GM23248 (cell line): ENCODE results near the gene KRTAP10-10. TPM values are rescaled to one million over a fixed set of nuclear protein-coding genes. Genes with fewer than 3 reads are reported as not detected.
"Not testable (repeated sequence)": the region's sequence is repeated elsewhere in the genome, so short reads cannot be mapped to it uniquely, and the experiment has no call there.

Source experiments
- DNase-seq: peaks from one replicate; pipeline ENCODE4 v3.0.0-alpha.2; 2015
- H2AFZ ChIP-seq: fragments of 200-600 bp; sonication (generic); 2 replicates; pipeline ENCODE4 v1.6.1; 2016; ENCODE audit warnings: antibody characterized with exemption
- H3F3A ChIP-seq: fragments of 200-600 bp; sonication (generic); 2 replicates; pipeline ENCODE4 v1.6.1; 2016; ENCODE audit warnings: mild to moderate bottlenecking, antibody characterized with exemption, mixed run types; ENCODE audit not compliant: insufficient read depth
- H3K27ac ChIP-seq: fragments of 200-600 bp; sonication (generic); 2 replicates; pipeline ENCODE4 v1.5.1; 2016; ENCODE audit warnings: mild to moderate bottlenecking
- H3K27me3 ChIP-seq: fragments of 200-600 bp; sonication (generic); replicated peaks from 2 replicates; pipeline ENCODE4 v1.6.1; 2016; ENCODE audit warnings: mild to moderate bottlenecking; ENCODE audit not compliant: insufficient read depth
- H3K36me3 ChIP-seq: fragments of 200-600 bp; sonication (generic); 2 replicates; pipeline ENCODE4 v1.6.1; 2016; ENCODE audit warnings: low read depth, mild to moderate bottlenecking
- H3K4me1 ChIP-seq: fragments of 200-600 bp; sonication (generic); 2 replicates; pipeline ENCODE4 v1.6.1; 2016; ENCODE audit warnings: mild to moderate bottlenecking; ENCODE audit not compliant: insufficient read depth
- H3K4me2 ChIP-seq: fragments of 200-600 bp; sonication (generic); one replicate; pipeline ENCODE4 v1.6.1; 2016; ENCODE audit warnings: mild to moderate bottlenecking; ENCODE audit not compliant: unreplicated experiment
- H3K4me3 ChIP-seq: fragments of 200-600 bp; sonication (generic); 2 replicates; pipeline ENCODE4 v1.5.1; 2016; ENCODE audit warnings: mild to moderate bottlenecking
- H3K79me2 ChIP-seq: fragments of 200-600 bp; sonication (generic); 2 replicates; pipeline ENCODE4 v1.6.1; 2016; ENCODE audit warnings: mild to moderate bottlenecking; ENCODE audit not compliant: insufficient read depth
- H3K9ac ChIP-seq: fragments of 200-600 bp; sonication (generic); 2 replicates; pipeline ENCODE4 v1.6.1; 2016; ENCODE audit warnings: mild to moderate bottlenecking
- H3K9me2 ChIP-seq: fragments of 200-600 bp; sonication (generic); 2 replicates; pipeline ENCODE4 v1.6.1; 2016; ENCODE audit warnings: mixed run types, mild to moderate bottlenecking, moderate library complexity; ENCODE audit not compliant: insufficient read depth
- H3K9me3 ChIP-seq: fragments of 200-600 bp; sonication (generic); one replicate; pipeline ENCODE4 v1.6.1; 2017; ENCODE audit warnings: low read depth
- H4K20me1 ChIP-seq: fragments of 200-600 bp; sonication (generic); 2 replicates; pipeline ENCODE4 v1.6.0; 2016; ENCODE audit not compliant: insufficient read depth
- EZH2 ChIP-seq: fragments of 200-600 bp; sonication (generic); IDR thresholded peaks from 2 replicates; pipeline ENCODE4 v1.6.1; 2018; ENCODE audit warnings: antibody characterized with exemption, mild to moderate bottlenecking; ENCODE audit not compliant: insufficient read depth, poor library complexity, severe bottlenecking
- EZH2phosphoT487 ChIP-seq: fragments of 200-600 bp; sonication (generic); IDR thresholded peaks from 2 replicates; pipeline ENCODE4 v1.6.1; 2018; ENCODE audit warnings: antibody characterized with exemption, moderate library complexity, mild to moderate bottlenecking, low read depth; ENCODE audit not compliant: insufficient read depth
- WGBS, 2 experiments: methylation state at CpG; one replicate each; pipeline ENCODE4 v1.1.6; 2015 to 2017; ENCODE audit warnings: low lambda C conversion rate in 2 of 2, low coverage in 1 of 2; ENCODE audit errors: missing lambda C conversion rate in 2 of 2; 5-methylcytosine and 5-hydroxymethylcytosine counted together
- in situ Hi-C: fragments of 300-500 bp; cut with MboI; formaldehyde crosslinking; loops from 2 replicates; pipeline ENCODE4 v1.15.0; 2020
- polyA plus RNA-seq: library from polyadenylated mRNA; unstranded; fragments of >200 nt; fragmentation: Nextera tagmentation; extraction: Ambion mirVana; gene quantifications from 2 replicates; pipeline ENCODE4 v1.2.1, GENCODE V29; 2016
- total RNA-seq: library from RNA; depleted of rRNA; stranded (reverse); fragments of >200 nt; shearing (Covaris generic); gene quantifications from 2 replicates; pipeline ENCODE4 v1.2.3, GENCODE V29; 2014

Gene KRTAP10-10
- total and polyA plus RNA-seq, 2 experiments from 2014 or later, result not detected

DNA sequence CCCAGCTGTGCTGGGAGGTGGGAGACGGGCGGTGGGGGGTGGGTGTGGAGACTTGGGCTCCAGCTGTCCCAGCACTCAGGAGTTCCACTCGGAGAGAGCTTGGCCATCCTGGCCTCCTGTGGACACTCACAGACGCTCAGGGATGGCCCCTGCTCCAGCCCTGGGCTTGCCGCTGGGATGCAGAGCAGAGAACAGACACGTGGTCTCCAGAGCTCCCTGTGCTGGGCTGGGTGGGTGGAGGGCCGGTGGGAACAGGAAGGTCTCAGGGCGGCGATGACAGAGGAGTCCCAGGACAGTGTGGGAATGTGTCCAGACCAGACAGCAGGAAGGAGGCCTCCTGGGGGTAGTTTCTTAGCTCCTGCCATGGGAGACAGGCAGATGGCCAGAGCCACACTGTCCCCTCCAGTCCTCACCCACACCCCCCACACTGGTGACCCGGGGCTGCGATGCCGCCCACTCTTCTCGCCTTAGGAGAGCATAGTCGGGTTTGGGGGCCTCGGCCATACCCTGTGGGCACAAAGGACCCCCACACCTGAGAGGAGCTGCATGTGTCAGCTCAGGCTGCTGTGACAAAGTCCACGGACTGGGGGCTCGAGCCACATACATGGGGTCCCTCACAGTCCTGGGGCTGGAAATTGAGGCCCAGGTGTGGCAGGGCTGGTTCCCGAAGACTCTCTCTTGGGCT lies 8.3 kb upstream of the KRTAP10-10 start:
- no peak for TF ChIP-seq EZH2phosphoT487
- no peak for TF ChIP-seq EZH2
- Histone ChIP-seq H3K27me3 (no peaks in the 10 kb centered on the region), H3K79me2 (no peaks in the 10 kb centered on the region), H4K20me1 (no peaks in the 10 kb centered on the region), H3K9me3 (peaks cover 4% of the 10 kb centered on the region), H2AFZ (no peak overlapping the region), H3K4me3 (no peak overlapping the region), H3K4me2 (no peak overlapping the region), H3K27ac (no peak overlapping the region), H3K9me2 (no peaks in the 10 kb centered on the region), H3K36me3 (no peaks in the 10 kb centered on the region), H3F3A (no peaks in the 10 kb centered on the region), H3K9ac (no peak overlapping the region), H3K4me1 (no peaks in the 10 kb centered on the region)
- in situ Hi-C loops, result no loop called here
- 33 to 37% methylated on average over 16 to 18 of the region's 18 CpGs for WGBS, 2 experiments
- no peak for DNase-seq

GRCh38 chr21:44630440-44630839 lies 6.7 kb upstream of the KRTAP10-10 start:
- WGBS, 2 experiments, result 48 to 51% methylated on average over 2 of the region's 2 CpGs

GRCh38 chr21:44632067-44632466 lies 5.1 kb upstream of the KRTAP10-10 start:
- no peaks in the 10 kb centered on the region for H3K27me3 ChIP-seq
- no peaks in the 10 kb centered on the region for H4K20me1 ChIP-seq
- WGBS, 2 experiments, result 63 to 64% methylated on average over 1 of the region's 1 CpG
- in situ Hi-C loops, result no loop called here
- no peak overlapping the region for H3K4me3 ChIP-seq
- H3K4me1 ChIP-seq, result no peaks in the 10 kb centered on the region
- H3K27ac ChIP-seq, result no peak overlapping the region
- no peak overlapping the region for H3K4me2 ChIP-seq
- H3K36me3 ChIP-seq, result no peaks in the 10 kb centered on the region
- H3K9ac ChIP-seq, result no peak overlapping the region
- peaks cover 4% of the 10 kb centered on the region for H3K9me3 ChIP-seq
- no peak overlapping the region for H2AFZ ChIP-seq
- no peak for DNase-seq
- no peak for TF ChIP-seq EZH2phosphoT487
- TF ChIP-seq EZH2, result no peak
- no peaks in the 10 kb centered on the region for H3F3A ChIP-seq
- no peaks in the 10 kb centered on the region for H3K79me2 ChIP-seq
- no peaks in the 10 kb centered on the region for H3K9me2 ChIP-seq

More at GRCh38 chr21:44630440-44630839, 6.7 kb upstream of the KRTAP10-10 start:
- Histone ChIP-seq H3K4me1 (no peaks in the 10 kb centered on the region), H2AFZ (no peak overlapping the region), H3K27me3 (no peaks in the 10 kb centered on the region), H4K20me1 (no peaks in the 10 kb centered on the region), H3K4me3 (no peak overlapping the region), H3K79me2 (no peaks in the 10 kb centered on the region), H3K9me3 (peaks cover 4% of the 10 kb centered on the region), H3K4me2 (no peak overlapping the region), H3K9me2 (no peaks in the 10 kb centered on the region), H3K27ac (no peak overlapping the region), H3F3A (no peaks in the 10 kb centered on the region), H3K36me3 (no peaks in the 10 kb centered on the region), H3K9ac (no peak overlapping the region)
- no peak for DNase-seq
- in situ Hi-C loops, result no loop called here
- TF ChIP-seq EZH2 (no peak), EZH2phosphoT487 (no peak)

- no peaks in the 10 kb centered on the region for H4K20me1 ChIP-seq
- no peaks in the 10 kb centered on the region for H3K79me2 ChIP-seq
- H3K4me1 ChIP-seq, result no peaks in the 10 kb centered on the region
- no peaks in the 10 kb centered on the region for H3K27me3 ChIP-seq
- DNase-seq, result no peak
- H3F3A ChIP-seq, result no peaks in the 10 kb centered on the region
- H3K4me2 ChIP-seq, result no peak overlapping the region
- WGBS, 2 experiments, result 46 to 50% methylated on average over 15 of the region's 15 CpGs
- no peaks in the 10 kb centered on the region for H3K36me3 ChIP-seq
- no peak overlapping the region for H3K27ac ChIP-seq
- no peak overlapping the region for H3K9ac ChIP-seq
- peaks cover 4% of the 10 kb centered on the region for H3K9me3 ChIP-seq
- no peak overlapping the region for H3K4me3 ChIP-seq
- TF ChIP-seq EZH2phosphoT487 (no peak), EZH2 (no peak)
- H3K9me2 ChIP-seq, result no peaks in the 10 kb centered on the region
- H2AFZ ChIP-seq, result no peak overlapping the region
- in situ Hi-C loops, result no loop called here
Measured at GRCh38 chr21:44636209-44637017, 743 bp upstream of the KRTAP10-10 start.

- DNase-seq, H3K4me2 ChIP-seq, H3K9me3 ChIP-seq, H3K27me3 ChIP-seq, H3K36me3 ChIP-seq, H3K79me2 ChIP-seq, H3F3A ChIP-seq, H3K4me1 ChIP-seq, in situ Hi-C loops, H2AFZ ChIP-seq, H3K27ac ChIP-seq, H3K9me2 ChIP-seq, H3K9ac ChIP-seq, H4K20me1 ChIP-seq, H3K4me3 ChIP-seq: not testable (repeated sequence)
- 27 to 30% methylated on average over 10 to 11 of the region's 12 CpGs for WGBS, 2 experiments
Measured at GRCh38 chr21:44637851-44638348, 744 bp downstream of the KRTAP10-10 start.

GRCh38 chr21:44638506-44639330 lies 1.6 kb downstream of the KRTAP10-10 start:
- H3K4me1 ChIP-seq, H2AFZ ChIP-seq, DNase-seq, H3K9ac ChIP-seq, H3K79me2 ChIP-seq, H3K27me3 ChIP-seq, in situ Hi-C loops, H3K4me2 ChIP-seq, H3K9me3 ChIP-seq, H4K20me1 ChIP-seq, H3F3A ChIP-seq, H3K4me3 ChIP-seq, H3K27ac ChIP-seq, H3K36me3 ChIP-seq, H3K9me2 ChIP-seq: not testable (repeated sequence)
- WGBS, 2 experiments, result 47 to 58% methylated on average over 17 to 19 of the region's 21 CpGs
